Osteocyte (in vitro differentiated cells): Measurements from ENCODE around the gene GAB2. TPM values are rescaled to one million over a fixed set of nuclear protein-coding genes. Genes with fewer than 3 reads are reported as not detected.
A peak's percentile ranks its signal among the peaks of the same experiment; 100 is the strongest.
"Not testable (repeated sequence)": the region's sequence is repeated elsewhere in the genome, so short reads cannot be mapped to it uniquely, and the experiment has no call there.

Experiments used
- DNase-seq: peaks from one replicate; pipeline ENCODE4 v3.0.0; 2021; ENCODE audit warnings: mixed read lengths; ENCODE audit not compliant: unreplicated experiment; ENCODE audit errors: extremely low spot score
- H3K27ac Mint-ChIP-seq: one replicate; pipeline ENCODE4 v1.8.0; 2021; ENCODE audit warnings: mild to moderate bottlenecking, mixed read lengths; ENCODE audit not compliant: unreplicated experiment
- H3K27me3 Mint-ChIP-seq: one replicate; pipeline ENCODE4 v1.8.0; 2021; ENCODE audit warnings: mixed read lengths; ENCODE audit not compliant: unreplicated experiment
- H3K36me3 Mint-ChIP-seq: one replicate; pipeline ENCODE4 v1.8.0; 2021; ENCODE audit warnings: mixed read lengths; ENCODE audit not compliant: unreplicated experiment
- H3K4me1 Mint-ChIP-seq: one replicate; pipeline ENCODE4 v1.8.0; 2021; ENCODE audit warnings: mixed read lengths; ENCODE audit not compliant: unreplicated experiment
- H3K4me3 Mint-ChIP-seq: one replicate; pipeline ENCODE4 v1.8.0; 2021; ENCODE audit warnings: mild to moderate bottlenecking, moderate library complexity, mixed read lengths; ENCODE audit not compliant: unreplicated experiment
- H3K9me3 Mint-ChIP-seq: one replicate; pipeline ENCODE4 v1.8.0; 2021; ENCODE audit warnings: mixed read lengths; ENCODE audit not compliant: unreplicated experiment
- CTCF ChIP-seq: fragments of 200-600 bp; sonication (generic); IDR thresholded peaks from 2 replicates; pipeline ENCODE4 v1.5.0; 2021; ENCODE audit warnings: antibody characterized with exemption, mild to moderate bottlenecking, moderate library complexity
- total RNA-seq: library from RNA; stranded (reverse); gene quantifications from 2 replicates; pipeline ENCODE4 v1.2.1, GENCODE V29; 2021

The GAB2 gene
- total RNA-seq, 1 donor from 2014 or later: 11.4 TPM

- H3K27ac Mint-ChIP-seq: no peak overlapping the region
- no peak overlapping the region for H3K4me3 Mint-ChIP-seq
- H3K9me3 Mint-ChIP-seq: peaks cover 5% of the 10 kb centered on the region
- H3K36me3 Mint-ChIP-seq: peaks cover 27% of the 10 kb centered on the region
- no peak for DNase-seq
- TF ChIP-seq CTCF: no peak
- no peaks in the 10 kb centered on the region for H3K27me3 Mint-ChIP-seq
- H3K4me1 Mint-ChIP-seq: peaks cover 2% of the 10 kb centered on the region
Measured at GRCh38 chr11:78177216-78177615, 240.4 kb downstream of the GAB2 start.

- Mint-ChIP-seq H3K36me3 (peaks cover 27% of the 10 kb centered on the region), H3K4me1 (peaks cover 2% of the 10 kb centered on the region), H3K9me3 (peaks cover 5% of the 10 kb centered on the region), H3K4me3 (no peak overlapping the region), H3K27me3 (no peaks in the 10 kb centered on the region), H3K27ac (no peak overlapping the region)
- DNase-seq: no peak
- TF ChIP-seq CTCF: no peak
Measured at GRCh38 chr11:78176605-78177141, 240.9 kb downstream of the GAB2 start.

- DNase-seq, H3K4me1 Mint-ChIP-seq, H3K27me3 Mint-ChIP-seq, H3K9me3 Mint-ChIP-seq, H3K4me3 Mint-ChIP-seq, H3K27ac Mint-ChIP-seq: not testable (repeated sequence)
- H3K36me3 Mint-ChIP-seq: peaks cover 26% of the 10 kb centered on the region
Measured at GRCh38 chr11:78175862-78176261, 241.8 kb downstream of the GAB2 start.

GRCh38 chr11:78171951-78172350 is 245.7 kb downstream of the GAB2 start:
- no peak overlapping the region for H3K4me3 Mint-ChIP-seq
- H3K27ac Mint-ChIP-seq: no peak overlapping the region
- peaks cover 22% of the 10 kb centered on the region for H3K36me3 Mint-ChIP-seq
- peaks cover 5% of the 10 kb centered on the region for H3K9me3 Mint-ChIP-seq
- no peaks in the 10 kb centered on the region for H3K27me3 Mint-ChIP-seq
- H3K4me1 Mint-ChIP-seq: peaks cover 26% of the 10 kb centered on the region
- no peak for TF ChIP-seq CTCF
- DNase-seq: no peak

- Mint-ChIP-seq H3K27ac (peak overlapping the region; percentile 68), H3K9me3 (peaks cover under 1% of the 10 kb centered on the region), H3K27me3 (no peaks in the 10 kb centered on the region), H3K36me3 (peaks cover 17% of the 10 kb centered on the region), H3K4me3 (no peak overlapping the region), H3K4me1 (peaks cover 26% of the 10 kb centered on the region)
- TF ChIP-seq CTCF: no peak
- DNase-seq: no peak
Measured at GRCh38 chr11:78170874-78171549, 246.6 kb downstream of the GAB2 start.
